IPS-15b (cell line): ENCODE results near the gene CRYBG3.

ENCODE experiments used
- H3K27me3 ChIP-seq: one replicate; pipeline ENCODE4 v1.6.1; 2013; ENCODE audit warnings: low read length; ENCODE audit not compliant: control insufficient read depth, insufficient read depth
- H3K36me3 ChIP-seq: one replicate; pipeline ENCODE4 v1.6.1; 2013; ENCODE audit warnings: low read length; ENCODE audit not compliant: control insufficient read depth, insufficient read depth
- H3K4me1 ChIP-seq: one replicate; pipeline ENCODE4 v1.6.1; 2013; ENCODE audit warnings: mild to moderate bottlenecking, low read length; ENCODE audit not compliant: control insufficient read depth, insufficient read depth
- H3K4me3 ChIP-seq: one replicate; pipeline ENCODE4 v1.5.1; 2013; ENCODE audit warnings: low read depth, low read length
- H3K9ac ChIP-seq: one replicate; pipeline ENCODE4 v1.6.1; 2013; ENCODE audit warnings: low read depth, mild to moderate bottlenecking, low read length
- H3K9me3 ChIP-seq: one replicate; pipeline ENCODE4 v1.6.1; 2013; ENCODE audit warnings: mild to moderate bottlenecking, low read length; ENCODE audit not compliant: control insufficient read depth, insufficient read depth

CRYBG3 gene

GRCh38 chr3:97821774-97822358 is at the start of gene CRYBG3:
TSS of gene CRYBG3 (plus strand) at chr3:97822011. CDS start at chr3:97822207, 196 bp downstream.
- peaks cover 28% of the 10 kb centered on the region for H3K27me3 ChIP-seq
- H3K9me3 ChIP-seq, result no peaks in the 10 kb centered on the region
- peak within 1 kb of the TSS; percentile 87 for H3K4me3 ChIP-seq
- H3K4me1 ChIP-seq, result peaks cover 8% of the 10 kb centered on the region
- no peaks in the 10 kb centered on the region for H3K36me3 ChIP-seq
- H3K9ac ChIP-seq, result peak within 1 kb of the TSS; percentile 68

GRCh38 chr3:97772926-97773325 is 48.9 kb upstream of the CRYBG3 start:
- Histone ChIP-seq H3K9me3 (no peaks in the 10 kb centered on the region), H3K9ac (no peak overlapping the region), H3K36me3 (no peaks in the 10 kb centered on the region), H3K4me3 (no peak overlapping the region), H3K27me3 (no peaks in the 10 kb centered on the region), H3K4me1 (no peaks in the 10 kb centered on the region)

GRCh38 chr3:97778152-97778551 is 43.7 kb upstream of the CRYBG3 start:
- Histone ChIP-seq H3K27me3 (no peaks in the 10 kb centered on the region), H3K9ac (no peak overlapping the region), H3K9me3 (no peaks in the 10 kb centered on the region), H3K36me3 (no peaks in the 10 kb centered on the region), H3K4me1 (no peaks in the 10 kb centered on the region), H3K4me3 (no peak overlapping the region)

- Histone ChIP-seq H3K27me3 (no peaks in the 10 kb centered on the region), H3K9me3 (no peaks in the 10 kb centered on the region), H3K9ac (no peak overlapping the region), H3K4me3 (no peak overlapping the region), H3K4me1 (no peaks in the 10 kb centered on the region), H3K36me3 (no peaks in the 10 kb centered on the region)
These were observed 28.3 kb upstream of the CRYBG3 start for GRCh38 chr3:97793420-97794019.

GRCh38 chr3:97795951-97796350 is 25.9 kb upstream of the CRYBG3 start:
- no peaks in the 10 kb centered on the region for H3K36me3 ChIP-seq
- no peaks in the 10 kb centered on the region for H3K27me3 ChIP-seq
- no peak overlapping the region for H3K9ac ChIP-seq
- no peaks in the 10 kb centered on the region for H3K9me3 ChIP-seq
- no peaks in the 10 kb centered on the region for H3K4me1 ChIP-seq
- H3K4me3 ChIP-seq, result no peak overlapping the region

GRCh38 chr3:97804471-97804870 is 17.3 kb upstream of the CRYBG3 start:
- H3K9me3 ChIP-seq, result no peaks in the 10 kb centered on the region
- no peak overlapping the region for H3K9ac ChIP-seq
- no peaks in the 10 kb centered on the region for H3K4me1 ChIP-seq
- H3K27me3 ChIP-seq, result no peaks in the 10 kb centered on the region
- no peaks in the 10 kb centered on the region for H3K36me3 ChIP-seq
- H3K4me3 ChIP-seq, result no peak overlapping the region

- no peak overlapping the region for H3K4me3 ChIP-seq
- no peaks in the 10 kb centered on the region for H3K27me3 ChIP-seq
- no peak overlapping the region for H3K9ac ChIP-seq
- H3K4me1 ChIP-seq, result no peaks in the 10 kb centered on the region
- no peaks in the 10 kb centered on the region for H3K36me3 ChIP-seq
- H3K9me3 ChIP-seq, result no peaks in the 10 kb centered on the region
These were observed 10.9 kb upstream of the CRYBG3 start for GRCh38 chr3:97810779-97811390.

GRCh38 chr3:97815149-97815917 is 6.5 kb upstream of the CRYBG3 start:
- no peak overlapping the region for H3K4me3 ChIP-seq
- no peaks in the 10 kb centered on the region for H3K4me1 ChIP-seq
- H3K9me3 ChIP-seq, result no peaks in the 10 kb centered on the region
- H3K27me3 ChIP-seq, result peaks cover 5% of the 10 kb centered on the region
- no peaks in the 10 kb centered on the region for H3K36me3 ChIP-seq
- no peak overlapping the region for H3K9ac ChIP-seq

GRCh38 chr3:97816811-97817210 is 5.0 kb upstream of the CRYBG3 start:
- Histone ChIP-seq H3K36me3 (no peaks in the 10 kb centered on the region), H3K27me3 (peaks cover 13% of the 10 kb centered on the region), H3K9ac (no peak overlapping the region), H3K4me1 (no peaks in the 10 kb centered on the region), H3K4me3 (no peak overlapping the region), H3K9me3 (no peaks in the 10 kb centered on the region)

- Histone ChIP-seq H3K36me3 (no peaks in the 10 kb centered on the region), H3K9me3 (no peaks in the 10 kb centered on the region), H3K4me3 (no peak overlapping the region), H3K4me1 (peaks cover 2% of the 10 kb centered on the region), H3K9ac (no peak overlapping the region), H3K27me3 (peaks cover 18% of the 10 kb centered on the region)
These were observed 3.8 kb upstream of the CRYBG3 start for GRCh38 chr3:97817965-97818364.

- H3K4me1 ChIP-seq, result peaks cover 8% of the 10 kb centered on the region
- H3K27me3 ChIP-seq, result peaks cover 28% of the 10 kb centered on the region
- H3K4me3 ChIP-seq, result peak overlapping the region; percentile 87
- H3K9ac ChIP-seq, result no peak overlapping the region
- no peaks in the 10 kb centered on the region for H3K36me3 ChIP-seq
- no peaks in the 10 kb centered on the region for H3K9me3 ChIP-seq
These were observed 1.0 kb upstream of the CRYBG3 start for GRCh38 chr3:97820780-97821179.
